ENCODE results near the gene PCBD2.
"Not testable (repeated sequence)": the region's sequence is repeated elsewhere in the genome, so short reads cannot be mapped to it uniquely, and the experiment has no call there.

- not testable (repeated sequence) for TF ChIP-seq CTCF, EP300, POLR2A (IDR thresholded peaks at IDR 0.05)
Observed at GRCh38 chr5:134881711-134882110, 23.2 kb upstream of the PCBD2 start.

All from ovary (tissue), 3 donors.